Stimulated activated CD4-positive, alpha-beta T cell treated with anti-CD3 and anti-CD28 coated beads, Interleukin-4, amount 100 ng/mL, for 48 hours (primary cell): ENCODE data around the gene AEBP2.
"Not testable (repeated sequence)": the region's sequence is repeated elsewhere in the genome, so short reads cannot be mapped to it uniquely, and the experiment has no call there.

Source experiments
- DNase-seq, 2 donors: peaks; one replicate each; pipeline ENCODE4 v3.0.0-alpha.2; 2020; ENCODE audit warnings: low read depth in 2 of 2

AEBP2 gene, protein sequence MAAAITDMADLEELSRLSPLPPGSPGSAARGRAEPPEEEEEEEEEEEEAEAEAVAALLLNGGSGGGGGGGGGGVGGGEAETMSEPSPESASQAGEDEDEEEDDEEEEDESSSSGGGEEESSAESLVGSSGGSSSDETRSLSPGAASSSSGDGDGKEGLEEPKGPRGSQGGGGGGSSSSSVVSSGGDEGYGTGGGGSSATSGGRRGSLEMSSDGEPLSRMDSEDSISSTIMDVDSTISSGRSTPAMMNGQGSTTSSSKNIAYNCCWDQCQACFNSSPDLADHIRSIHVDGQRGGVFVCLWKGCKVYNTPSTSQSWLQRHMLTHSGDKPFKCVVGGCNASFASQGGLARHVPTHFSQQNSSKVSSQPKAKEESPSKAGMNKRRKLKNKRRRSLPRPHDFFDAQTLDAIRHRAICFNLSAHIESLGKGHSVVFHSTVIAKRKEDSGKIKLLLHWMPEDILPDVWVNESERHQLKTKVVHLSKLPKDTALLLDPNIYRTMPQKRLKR

DNA sequence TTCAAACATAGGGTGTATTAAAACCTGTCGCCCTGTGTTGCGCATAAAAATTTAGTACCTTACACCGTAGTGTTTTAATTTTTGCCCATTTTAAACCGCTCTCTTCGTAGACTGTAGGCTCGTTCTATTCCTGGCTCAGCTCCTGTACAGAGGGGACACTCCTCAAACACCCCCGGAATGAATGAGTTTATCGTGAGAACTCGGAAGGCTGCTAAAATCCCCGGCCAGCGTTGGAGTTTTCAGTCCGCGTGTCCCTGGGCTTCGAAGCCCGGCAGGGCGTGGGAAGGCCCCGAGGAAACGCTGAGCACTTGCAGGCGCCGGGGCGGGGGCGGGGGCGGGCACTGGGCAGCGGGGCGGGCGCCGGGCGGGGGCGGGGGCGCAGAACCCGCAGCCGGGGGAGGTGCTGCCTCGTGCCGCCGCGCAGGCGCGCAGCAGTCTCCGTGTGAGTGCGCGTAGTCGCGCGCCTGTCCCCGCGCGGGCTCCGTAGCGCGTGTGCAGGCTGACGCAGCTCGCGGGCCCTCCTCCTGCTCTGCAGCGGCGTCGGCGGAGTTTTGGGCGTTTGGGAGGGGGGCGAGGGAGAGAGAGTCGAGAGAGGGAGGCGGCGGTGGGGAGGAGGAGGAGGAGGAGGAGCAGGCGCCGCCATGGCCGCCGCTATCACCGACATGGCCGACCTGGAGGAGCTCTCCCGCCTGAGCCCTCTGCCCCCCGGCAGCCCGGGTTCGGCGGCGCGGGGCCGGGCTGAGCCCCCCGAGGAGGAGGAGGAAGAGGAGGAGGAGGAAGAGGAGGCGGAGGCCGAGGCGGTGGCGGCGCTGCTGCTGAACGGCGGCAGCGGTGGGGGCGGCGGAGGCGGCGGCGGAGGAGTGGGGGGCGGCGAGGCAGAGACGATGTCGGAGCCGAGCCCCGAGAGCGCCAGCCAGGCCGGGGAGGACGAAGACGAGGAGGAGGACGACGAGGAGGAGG lies at the start of gene AEBP2:
AEBP2 (plus strand) TSS at position 434 of the 960 bp plus-strand sequence; CDS start at position 642, 208 bp downstream.
- peak; percentile 76 to 82 for DNase-seq

DNA sequence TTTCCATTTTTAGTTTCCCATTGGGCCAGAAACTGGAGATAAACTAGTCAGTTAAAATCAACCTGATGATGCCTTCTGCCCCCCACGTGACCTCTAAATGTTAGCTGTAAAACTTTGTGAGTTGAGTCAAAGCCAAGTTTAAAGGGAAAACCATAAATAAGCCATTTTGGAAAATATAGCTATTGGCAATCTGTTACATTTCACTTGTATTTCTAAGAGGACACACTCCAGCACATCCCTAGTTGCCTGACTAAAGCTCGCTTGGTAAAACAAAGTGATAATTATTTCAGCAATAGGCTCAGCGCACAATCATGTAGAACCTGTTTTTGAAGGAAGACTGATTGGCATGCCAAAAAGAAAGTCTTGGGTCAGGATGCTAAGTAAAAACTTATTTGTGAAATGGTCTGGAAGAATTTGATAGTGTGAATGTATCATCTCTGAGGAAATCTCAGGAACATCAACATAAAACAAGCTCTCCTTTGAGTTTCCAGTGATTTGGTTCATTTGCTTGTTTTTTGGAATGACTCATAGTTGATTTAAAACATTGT lies 49.2 kb upstream of the AEBP2 start:
- no peak for DNase-seq

DNA sequence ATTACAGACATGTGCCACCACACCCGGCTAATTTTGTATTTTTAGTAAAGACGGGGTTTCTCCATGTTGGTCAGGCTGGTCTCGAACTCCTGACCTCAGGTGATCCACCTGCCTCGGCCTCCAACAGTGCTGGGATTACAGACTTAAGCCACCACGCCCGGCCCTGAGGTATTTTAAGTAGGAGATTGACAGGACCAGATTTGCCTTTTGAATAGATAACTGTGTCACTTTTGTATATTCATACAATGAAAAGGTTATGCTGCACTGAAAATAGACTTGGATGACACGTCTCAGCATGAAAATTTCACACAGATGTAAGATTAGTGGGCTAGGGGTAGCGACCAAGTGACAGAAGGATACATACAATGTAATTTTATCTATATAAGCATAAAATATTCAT lies 46.6 kb upstream of the AEBP2 start:
- DNase-seq, result not testable (repeated sequence)

DNA sequence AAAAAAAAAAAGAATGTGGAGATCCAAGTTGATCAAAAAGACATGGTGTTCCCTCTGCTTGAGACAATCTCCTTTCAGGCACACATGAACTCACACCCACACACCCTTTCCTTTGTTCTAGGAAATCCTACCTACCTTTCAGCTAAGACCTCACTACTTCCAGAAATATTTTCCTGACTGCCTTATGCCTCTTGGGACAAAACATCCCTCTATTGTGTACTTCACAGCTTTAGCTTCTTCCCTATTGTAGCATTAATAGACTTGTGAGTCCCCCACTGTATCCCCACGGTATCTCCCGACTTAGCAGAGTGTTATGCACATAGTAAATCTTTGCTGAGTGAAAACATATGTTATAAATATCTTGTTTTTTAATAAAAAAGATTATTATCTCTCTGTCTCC lies 44.9 kb upstream of the AEBP2 start:
- no peak for DNase-seq

DNA sequence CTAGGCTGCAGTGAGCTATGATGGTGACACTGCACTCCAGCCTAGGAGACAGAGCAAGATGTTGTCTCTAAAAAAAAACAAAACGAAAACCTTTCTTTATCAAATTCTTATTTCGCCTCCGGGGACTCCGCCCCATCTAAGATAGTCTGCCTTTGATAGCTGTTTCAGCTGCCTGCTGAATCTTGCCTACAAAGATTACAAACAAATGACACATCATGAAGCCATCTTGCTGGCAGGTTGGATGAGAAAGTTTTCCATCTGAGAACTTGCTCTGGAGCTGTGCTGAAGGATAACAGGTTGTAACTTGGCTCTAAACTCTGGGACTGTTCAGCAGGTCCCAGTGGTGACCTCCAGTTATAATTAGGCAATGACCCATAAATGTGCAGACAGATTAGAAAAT lies 41.8 kb upstream of the AEBP2 start:
- no peak for DNase-seq

DNA sequence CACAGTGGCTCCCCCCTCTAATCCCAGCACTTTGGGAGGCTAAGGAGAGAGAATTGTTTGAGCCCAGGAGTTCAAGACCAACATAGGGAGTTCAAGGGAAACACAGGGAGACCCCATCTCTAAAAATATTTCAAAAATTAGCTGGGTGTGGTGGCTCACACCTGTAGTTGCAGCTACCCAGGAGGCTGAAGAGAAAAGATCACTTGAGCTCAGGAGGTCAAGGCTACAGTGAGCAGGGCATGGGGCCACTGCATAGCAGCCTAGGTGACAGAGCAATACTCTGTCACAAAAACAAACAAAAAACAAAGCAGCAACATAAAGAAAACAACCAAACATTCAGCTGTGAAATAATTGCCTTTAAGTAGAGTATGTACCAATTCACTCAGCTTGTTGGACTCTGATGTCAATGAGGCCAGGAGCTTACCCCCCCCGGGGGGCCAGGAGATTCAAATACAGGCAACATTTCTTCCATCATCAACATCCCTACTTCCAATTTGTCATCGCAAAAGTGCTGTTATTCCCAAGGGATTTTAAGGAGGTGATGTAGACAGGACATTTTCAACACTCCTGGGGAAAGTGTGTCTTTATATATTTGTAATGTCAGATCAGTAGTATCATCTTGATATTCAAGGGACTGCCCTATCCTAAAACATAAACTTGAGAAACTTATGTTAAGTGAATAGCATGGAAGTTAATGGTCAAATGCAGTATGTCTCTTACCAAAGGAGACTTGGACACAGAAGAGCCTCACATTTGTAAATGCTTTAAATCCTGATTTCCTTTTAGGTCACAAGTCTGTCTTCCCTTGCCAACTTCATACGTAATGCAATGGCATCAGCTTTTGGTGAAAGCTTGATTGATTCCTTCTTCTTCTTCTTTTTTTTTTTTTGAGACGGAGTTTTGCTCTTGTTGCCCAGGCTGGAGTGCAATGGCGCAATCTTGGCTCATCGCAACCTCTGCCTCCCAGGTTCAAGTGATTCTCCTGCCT lies 40.6 kb upstream of the AEBP2 start:
- no peak for DNase-seq

DNA sequence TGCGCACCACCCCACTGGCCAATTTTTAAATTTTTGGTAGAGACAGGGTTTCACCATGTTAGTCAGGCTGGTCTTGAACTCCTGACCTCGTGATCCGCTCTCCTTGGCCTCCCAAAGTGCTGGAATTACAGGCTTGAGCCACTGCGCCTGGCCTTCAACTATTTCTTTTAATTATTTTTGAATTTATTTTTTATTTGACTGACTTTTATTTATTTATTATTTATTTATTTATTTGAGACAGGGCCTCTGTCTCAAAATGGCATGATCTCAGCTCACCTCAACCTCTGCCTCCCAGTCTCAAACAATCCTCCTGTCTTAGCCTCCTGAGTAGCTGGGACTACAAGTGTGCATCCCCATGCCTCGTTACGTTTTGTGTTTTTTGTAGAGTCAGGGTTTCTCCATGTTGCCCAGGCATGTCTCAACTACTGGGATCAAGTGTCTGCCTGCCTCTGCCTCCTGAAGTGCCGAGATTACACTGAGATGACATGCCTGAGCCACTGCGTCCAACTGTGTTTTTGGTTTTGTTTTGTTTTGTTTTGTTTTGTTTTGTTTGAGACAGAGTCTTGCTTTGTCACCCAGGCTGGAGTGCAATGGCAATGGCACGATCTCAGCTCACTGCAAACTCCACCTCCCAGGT lies 38.5 kb upstream of the AEBP2 start:
- DNase-seq, result not testable (repeated sequence)

DNA sequence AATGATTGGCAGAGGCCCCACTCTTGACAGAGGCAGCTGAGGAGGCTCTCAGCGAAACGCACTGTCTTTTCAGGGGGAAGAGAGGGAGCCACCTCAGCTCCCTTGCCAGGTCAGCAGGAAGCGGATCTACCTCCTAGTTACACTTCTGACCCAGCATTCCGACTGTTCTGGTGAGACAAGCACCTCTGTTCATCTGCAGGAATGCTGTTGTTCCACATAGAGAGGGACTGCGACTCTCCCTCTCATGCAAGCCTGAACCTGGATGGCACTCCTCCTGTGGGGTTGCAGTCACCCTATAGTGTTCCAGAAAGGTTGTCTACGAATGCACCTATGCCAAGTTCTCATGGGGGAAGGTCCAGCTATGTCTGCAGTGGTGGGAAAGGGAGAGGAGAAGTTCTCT lies 37.1 kb upstream of the AEBP2 start:
- no peak for DNase-seq

DNA sequence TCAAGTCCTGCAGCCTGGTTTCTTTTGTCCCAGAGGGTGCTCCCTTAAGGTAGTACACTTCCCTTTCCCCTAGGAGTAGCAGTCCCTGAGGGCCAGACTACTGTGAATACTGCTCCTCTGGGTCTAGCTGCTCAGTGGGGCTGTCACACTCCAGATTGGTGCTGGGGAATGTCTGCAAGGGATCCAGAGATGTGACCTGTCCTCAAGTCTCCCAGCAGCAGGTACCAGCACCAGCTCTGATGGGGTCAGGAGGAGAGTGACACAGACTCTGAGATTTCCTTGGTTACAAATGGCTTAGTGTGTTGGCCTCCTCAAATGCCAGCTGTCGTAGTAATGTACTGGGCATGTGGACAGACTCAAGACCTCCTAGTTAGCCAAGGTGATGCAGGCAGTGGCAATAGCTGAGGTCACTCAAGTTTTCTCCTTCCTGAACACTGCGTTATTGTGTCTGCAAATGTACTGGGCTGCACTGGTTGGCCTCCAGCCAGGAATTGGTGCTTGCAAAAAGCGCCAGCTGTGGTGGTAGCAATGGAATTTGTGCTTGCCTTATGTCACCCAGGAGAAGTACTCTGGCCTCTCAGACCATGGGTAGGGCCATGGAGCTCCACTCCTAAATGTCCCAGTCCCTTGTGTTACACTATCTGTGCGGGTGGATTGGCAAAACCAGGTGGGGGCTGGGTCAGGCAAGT lies 36.4 kb upstream of the AEBP2 start:
- DNase-seq, result no peak

DNA sequence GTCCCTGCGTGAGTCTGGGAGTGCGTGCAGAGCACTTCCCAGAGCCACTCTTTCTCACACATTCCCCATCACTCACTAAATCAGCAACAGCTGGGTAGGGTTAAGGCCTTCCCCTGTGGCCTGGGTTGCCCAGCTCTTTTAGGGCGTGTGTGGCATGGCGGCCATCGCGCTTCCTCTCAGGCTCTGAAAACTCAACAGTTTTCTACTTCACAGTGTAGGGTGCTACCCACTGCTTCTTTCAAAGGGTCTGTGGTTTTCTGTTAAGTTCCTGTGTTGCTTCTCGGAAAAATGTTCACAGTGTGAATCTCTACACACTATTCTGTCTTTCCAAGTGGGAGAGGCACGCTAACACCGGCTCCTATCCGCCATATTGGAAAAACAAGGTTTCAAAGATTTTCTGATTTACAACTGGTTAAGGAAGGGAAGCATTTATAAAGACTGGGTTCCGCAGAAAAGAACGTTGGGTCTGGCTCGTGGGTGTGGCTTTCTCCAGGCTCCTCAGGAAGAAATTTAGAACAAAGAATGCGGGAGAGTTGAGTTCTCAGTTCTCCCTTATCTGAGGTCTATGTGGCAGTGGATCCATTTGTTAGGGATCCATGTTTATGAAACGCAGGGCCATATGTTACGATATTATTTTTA lies 34.9 kb upstream of the AEBP2 start:
- no peak for DNase-seq

DNA sequence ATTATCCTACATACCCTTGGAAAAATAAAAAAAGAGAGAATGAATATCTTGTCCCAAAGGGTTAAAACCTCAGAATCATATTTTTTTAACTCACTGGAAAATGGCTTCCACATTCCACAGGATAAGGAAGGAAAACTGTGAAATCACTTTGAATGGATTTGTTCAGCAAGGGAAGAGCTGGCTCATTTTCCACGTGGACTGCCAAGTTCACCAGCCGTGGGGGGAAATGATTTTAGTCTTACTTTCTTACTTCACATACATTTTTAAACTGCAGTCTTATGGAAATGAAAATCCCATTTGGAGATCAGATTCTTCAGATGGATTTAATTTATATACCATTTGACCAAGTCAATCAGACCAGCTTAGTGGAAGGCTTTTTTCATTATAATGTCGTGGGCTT lies 29.9 kb upstream of the AEBP2 start:
- no peak for DNase-seq

DNA sequence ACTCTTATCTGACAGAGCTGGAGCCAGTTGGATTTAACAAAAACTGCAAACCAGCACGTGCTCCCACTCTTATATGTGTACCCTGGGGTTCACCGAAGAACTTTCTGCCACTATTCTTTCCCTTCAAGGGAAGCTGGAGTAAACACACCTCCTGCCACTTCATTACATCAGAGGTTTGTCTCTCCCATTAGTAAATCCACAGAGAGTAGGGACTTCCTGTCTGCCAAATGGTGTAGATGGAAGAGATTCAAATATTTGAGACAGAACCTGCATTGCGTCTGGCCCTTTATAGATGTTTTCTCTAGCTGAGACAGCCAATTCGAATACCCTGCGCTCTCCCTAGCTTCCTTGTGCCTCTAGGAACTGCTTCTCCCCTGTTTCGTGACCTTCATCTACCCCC lies 29.1 kb upstream of the AEBP2 start:
- DNase-seq, result no peak

DNA sequence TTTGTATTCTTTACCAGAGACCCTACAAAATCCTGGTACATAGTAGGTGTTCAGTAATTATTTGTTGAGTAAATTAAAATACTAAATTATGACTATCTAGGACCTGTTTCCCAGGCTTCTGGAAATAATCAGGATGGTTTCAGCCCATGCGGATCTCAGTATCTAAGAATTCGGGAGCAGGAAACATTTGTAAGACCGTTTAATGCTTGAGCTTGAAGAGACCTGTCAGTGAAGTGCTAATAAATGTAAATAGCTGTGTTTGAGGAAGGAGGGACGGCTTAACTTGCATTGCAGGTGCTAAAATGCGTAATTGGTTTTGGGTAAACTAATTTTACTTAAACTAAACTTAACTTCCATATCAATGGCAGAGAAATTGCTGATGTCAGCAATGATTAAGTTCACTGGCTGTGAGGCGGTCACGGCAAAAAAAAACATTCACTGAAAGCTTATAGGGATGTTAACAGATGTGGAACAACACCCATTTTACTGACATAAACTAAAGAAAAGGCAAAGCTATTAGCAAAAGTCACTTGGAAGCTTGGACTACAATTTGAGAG lies 28.6 kb upstream of the AEBP2 start:
- no peak for DNase-seq

DNA sequence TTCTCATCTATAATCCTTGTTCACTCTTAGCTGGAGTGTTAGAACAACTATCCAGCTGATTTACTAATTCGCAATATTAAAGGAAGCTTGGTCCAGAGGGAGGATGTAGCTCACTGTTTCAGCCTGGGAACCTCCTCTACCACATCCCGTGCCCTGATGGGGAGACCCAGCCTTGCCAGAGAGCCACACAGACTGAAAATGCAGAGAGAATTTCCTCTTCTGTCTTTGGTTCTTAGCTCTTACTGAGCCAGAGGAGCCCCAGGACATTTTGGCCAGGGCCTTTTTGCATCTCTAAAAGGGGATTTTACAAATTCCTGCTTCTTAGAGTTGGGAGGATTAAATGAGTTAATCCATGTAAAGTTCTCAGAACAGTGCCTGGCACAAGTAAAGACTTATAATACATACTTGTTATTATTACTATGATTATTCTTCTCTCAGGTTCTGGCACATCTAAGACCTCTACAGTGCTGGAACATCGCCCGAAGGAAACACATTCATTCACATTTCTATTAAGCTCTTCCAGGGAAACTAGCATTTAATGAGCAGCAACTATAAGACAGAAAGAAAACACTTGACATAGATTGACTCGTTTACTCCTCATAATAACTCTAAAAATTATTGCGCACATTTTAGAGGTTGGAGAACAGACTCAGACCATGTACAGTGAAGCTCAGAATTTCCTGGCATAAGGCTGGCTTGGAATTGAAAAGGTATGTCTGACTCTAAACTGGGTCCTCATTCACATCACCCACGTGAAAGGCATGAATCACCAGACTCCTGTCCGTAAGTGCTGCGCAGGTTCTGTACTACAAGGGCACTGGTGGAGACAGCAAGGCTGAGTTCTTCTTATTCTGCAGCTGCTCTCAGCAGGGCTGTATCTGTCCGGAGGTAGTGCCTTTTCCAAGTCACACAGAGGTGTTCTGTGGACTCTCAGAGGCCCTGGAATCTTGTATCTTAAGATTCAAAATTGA lies 27.8 kb upstream of the AEBP2 start:
- DNase-seq, result no peak

DNA sequence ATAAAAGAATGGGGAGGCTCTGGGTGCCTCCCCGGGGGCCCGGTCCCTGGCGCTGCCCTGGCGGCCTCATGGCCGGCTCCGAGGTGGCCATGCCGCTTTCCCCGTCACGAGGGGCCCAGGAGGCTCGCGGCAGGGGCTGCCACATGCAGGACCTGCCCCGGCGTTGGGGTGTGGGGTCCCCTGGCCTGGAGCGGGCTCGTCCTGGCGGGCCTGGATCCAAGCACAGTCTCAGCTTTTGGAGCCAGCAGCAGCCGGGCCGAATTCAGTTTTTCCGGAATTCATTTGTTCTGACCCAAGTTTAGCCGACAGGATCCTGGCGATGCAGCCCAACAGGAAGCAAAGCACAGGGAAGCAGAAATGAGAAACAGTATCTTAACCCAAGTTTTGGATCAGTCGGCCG lies 26.4 kb upstream of the AEBP2 start:
- DNase-seq, result no peak

DNA sequence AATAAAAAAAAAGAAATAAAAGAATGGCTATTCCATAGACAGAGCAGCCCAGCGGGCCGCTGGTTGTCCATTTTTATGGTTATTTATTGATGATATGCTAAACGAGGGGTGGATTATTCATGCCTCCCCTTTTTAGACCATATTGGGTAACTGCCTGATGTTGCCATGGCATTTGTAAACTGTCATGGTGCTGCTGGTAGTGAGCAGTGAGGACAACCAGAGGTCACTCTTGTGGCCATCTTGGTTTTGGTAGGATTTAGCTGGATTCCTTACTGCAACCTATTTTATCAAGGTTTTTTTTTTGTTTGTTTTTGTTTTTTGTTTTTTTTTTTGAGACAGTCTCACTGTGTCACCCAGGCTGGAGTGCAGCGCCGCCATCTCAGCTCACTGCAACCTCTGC lies 25.7 kb upstream of the AEBP2 start:
- DNase-seq, result not testable (repeated sequence)

DNA sequence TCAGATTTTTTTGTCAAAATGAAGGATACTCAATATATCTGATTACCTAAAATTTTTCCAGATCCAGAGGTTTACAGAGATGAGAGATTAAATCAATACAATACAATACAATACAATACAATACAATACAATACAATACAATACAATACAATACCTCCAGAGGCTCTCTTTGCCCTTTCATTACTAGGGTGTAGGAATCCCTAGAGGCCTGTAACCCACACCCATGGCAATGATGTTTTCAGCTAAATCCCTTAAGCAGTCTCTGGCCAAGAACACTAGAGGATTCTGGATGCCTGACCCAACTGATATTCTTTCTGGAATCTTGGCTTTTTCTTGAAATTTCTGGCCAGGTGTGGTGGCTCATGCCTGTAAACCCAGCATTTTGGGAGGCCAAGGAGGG lies 23.7 kb upstream of the AEBP2 start:
- no peak for DNase-seq

DNA sequence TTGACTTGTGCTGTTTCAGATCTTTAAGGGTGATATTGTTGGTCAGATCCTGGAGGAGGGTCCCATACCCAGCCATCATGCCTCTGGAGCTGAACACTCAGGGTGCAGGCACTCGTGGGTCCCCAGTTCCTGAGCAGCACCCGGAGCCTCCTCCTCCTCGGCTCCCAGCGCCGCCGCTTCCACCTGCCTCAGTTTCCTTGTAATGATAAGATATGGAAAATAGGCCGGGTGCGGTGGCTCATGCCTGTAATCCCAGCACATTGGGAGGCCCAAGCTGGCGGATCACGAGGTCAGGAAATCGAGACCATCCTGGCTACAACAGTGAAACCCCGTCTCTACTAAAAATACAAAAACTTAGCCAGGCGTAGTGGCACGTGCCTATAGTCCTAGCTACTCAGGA lies 20.2 kb upstream of the AEBP2 start:
- DNase-seq, result no peak
